Pancreas (tissue), 10 donors: ENCODE measurements around the gene PPIP5K2. TPM values are rescaled to one million over a fixed set of nuclear protein-coding genes. Genes with fewer than 3 reads are reported as not detected.
A peak's percentile ranks its signal among the peaks of the same experiment; 100 is the strongest.

Source experiments
- ATAC-seq, 4 donors: fragments of 200-7000 bp; cut with Tn5 transposase; one replicate each; pipeline versions ENCODE4 v1.8.0 to v1.9.1; 2020; ENCODE audit warnings: mild to moderate bottlenecking in 4 of 4, moderate library complexity in 4 of 4
- DNase-seq, 6 donors: peaks; one replicate each; pipeline ENCODE4 v3.0.0-alpha.2; 2020
- FAIRE-seq: peaks from 2 replicates; lab custom pipeline; 2012; peaks lifted over from hg19 to GRCh38; lab: Jason Lieb, UNC
- H3K27ac ChIP-seq, 4 donors: fragments of 200-600 bp; sonication (generic); 1 replicate in 3 of 4; 2 replicates in 1 of 4; pipeline versions ENCODE4 v1.5.0 to v1.8.0; 2020
- H3K27me3 ChIP-seq, 4 donors: fragments of 200-600 bp; one replicate each; pipeline ENCODE4 v1.8.0; 2021
- H3K36me3 ChIP-seq, 3 donors: fragments of 200-600 bp; sonication (generic) in 1 of 3; one replicate each; pipeline versions ENCODE4 v1.5.0 to v1.8.0; 2020 to 2021
- H3K4me1 ChIP-seq, 3 donors: fragments of 200-600 bp; one replicate each; pipeline ENCODE4 v1.8.0; 2021
- H3K4me3 ChIP-seq, 4 donors: fragments of 200-600 bp; sonication (generic) in 2 of 4; one replicate each; pipeline versions ENCODE4 v1.5.0 to v1.8.0; 2020 to 2021
- H3K9me3 ChIP-seq, 4 donors: fragments of 200-600 bp; one replicate each; pipeline ENCODE4 v1.8.0; 2021
- CTCF ChIP-seq, 4 donors: fragments of 200-600 bp; sonication (generic) in 3 of 4; IDR thresholded peaks; one replicate each; pipeline versions ENCODE4 v1.5.0 to v1.8.0; 2021; ENCODE audit warnings: antibody characterized with exemption in 4 of 4
- WGBS, 2 donors: extraction: QIAGEN DNeasy Blood & Tissue Kit; methylation state at CpG; one replicate each; pipeline ENCODE4 v1.1.7; 2013; 5-methylcytosine and 5-hydroxymethylcytosine counted together
- intact Hi-C, 3 donors: fragments of 100-400 bp; cut with DNase I; formaldehyde crosslinking; loops; one replicate each; pipeline versions ENCODE4 v1.11.1 to v1.14.2; 2022
- polyA plus RNA-seq, 2 donors: library from polyadenylated mRNA; stranded (reverse); fragments of 200-250 nt; gene quantifications; one replicate each; pipeline ENCODE4 v1.2.3, GENCODE V29; 2013
- total RNA-seq, 6 donors: library from RNA; stranded (reverse); fragmentation: NEBNext Ultra II Directional in 4 of 6; extraction: Animal tissue kit (Norgen Biotek cat#: 25700) in 4 of 6; gene quantifications; one replicate each; pipeline versions ENCODE4 v1.2.1 to v1.2.4, GENCODE V29; 2021 to 2023
- donor health status: healthy with polysubstance abuse.
- donor health status: DM: no; HTN: no; CAD: no; lungs with moderate emphysema.
- donor health status: DM: no; HTN: no; CAD: no.
- donor health status: control.
- donor health status: control.
- donor health status: Bipolar disorder and iron deficiency.
- donor health status: DM: yes; HTN: yes; CAD: no.
- donor health status: DM: no; HTN: no; CAD: no.
- donor health status: DM: no; HTN: no; CAD: no.
- donor health status: DM: yes; HTN: yes; CAD: no.

PPIP5K2 gene
- total and polyA plus RNA-seq, 8 donors: 13.5 to 35.2 (median 22.4) TPM

- Histone ChIP-seq H3K27ac (peak overlapping the region; percentile 77 to 91 (median 88)), H3K4me1 (peaks cover 3 to 32% (median 21%) of the 10 kb centered on the region in 3 donors), H3K4me3 (peak overlapping the region; percentile 79 to 93 (median 89)), H3K9me3 (no peaks in the 10 kb centered on the region), H3K36me3 (no peaks in the 10 kb centered on the region), H3K27me3 (no peaks in the 10 kb centered on the region)
- FAIRE-seq: no peak
- WGBS, 2 donors: 0 to 1% methylated on average over 53 to 91 of the region's 91 CpGs
- TF ChIP-seq CTCF (IDR thresholded peaks at IDR 0.05): no peak
- ATAC-seq: peak; percentile 41 to 60 (median 53)
- intact Hi-C loops: loop anchor here in 1 of 3 donors (10.0 kb wide), 1 partner anchor 106 kb away; no protein-coding TSS in a partner anchor
- DNase-seq: peak; percentile 36 to 89 (median 65)
Measured at GRCh38 chr5:103258957-103259704, 139.0 kb downstream of the PPIP5K2 start.

- no peak for TF ChIP-seq CTCF (IDR thresholded peaks at IDR 0.05)
- WGBS, 2 donors: 0 to 1% methylated on average over 20 of the region's 20 CpGs
- H3K27me3 ChIP-seq: no peaks in the 10 kb centered on the region
Measured at GRCh38 chr5:103259705-103260355, 139.7 kb downstream of the PPIP5K2 start.

GRCh38 chr5:103260951-103261350, 140.8 kb downstream of the PPIP5K2 start:
- no peak for FAIRE-seq
- Histone ChIP-seq H3K9me3 (no peaks in the 10 kb centered on the region), H3K36me3 (no peaks in the 10 kb centered on the region), H3K27ac (peak overlapping the region in 1 of 4 donors; percentile 14), H3K27me3 (no peaks in the 10 kb centered on the region), H3K4me3 (no peak overlapping the region), H3K4me1 (peaks cover 10 to 39% (median 30%) of the 10 kb centered on the region in 3 donors)
- no peak for TF ChIP-seq CTCF (IDR thresholded peaks at IDR 0.05)
- no peak for DNase-seq
- no peak for ATAC-seq
- intact Hi-C loops: no loop called here
- 26 to 39% methylated on average over 3 of the region's 3 CpGs for WGBS, 2 donors

More at GRCh38 chr5:103259705-103260355, 139.7 kb downstream of the PPIP5K2 start:
- Histone ChIP-seq H3K4me1 (peaks cover 10 to 39% (median 26%) of the 10 kb centered on the region in 3 donors), H3K36me3 (no peaks in the 10 kb centered on the region), H3K9me3 (no peaks in the 10 kb centered on the region), H3K27ac (peak overlapping the region; percentile 77 to 91 (median 88)), H3K4me3 (peak overlapping the region; percentile 79 to 93 (median 89))
- no peak for FAIRE-seq
- intact Hi-C loops: loop anchor here in 1 of 3 donors (10.0 kb wide), 1 partner anchor 105 kb away; no protein-coding TSS in a partner anchor
- peak in 2 of 6 donors; percentile 16 to 48 for DNase-seq
- peak in 3 of 4 donors; percentile 2 to 4 (median 4) for ATAC-seq

Other genes with a start within 250 kb of the PPIP5K2 start
- 1 to 10 TPM; 2.7 to 6.2 (median 4.2) TPM for gene GIN1, start 163 bp upstream of the PPIP5K2 start, total RNA-seq
- gene GIN1, start 163 bp upstream of the PPIP5K2 start, polyA plus RNA-seq: 1 to 10 TPM; 2.2 to 2.3 TPM
- 1 to 10 TPM; 2.4 to 8.0 (median 3.2) TPM for gene MACIR, start 138.5 kb downstream of the PPIP5K2 start, total RNA-seq
- gene MACIR, start 138.5 kb downstream of the PPIP5K2 start, polyA plus RNA-seq: 1 to 10 TPM; 3.0 to 6.8 TPM